GM23248 (cell line): ENCODE measurements around the gene MRPS26.

Source experiments
- EZH2 ChIP-seq: fragments of 200-600 bp; sonication (generic); IDR thresholded peaks from 2 replicates; pipeline ENCODE4 v1.6.1; 2018; ENCODE audit warnings: antibody characterized with exemption, mild to moderate bottlenecking; ENCODE audit not compliant: insufficient read depth, poor library complexity, severe bottlenecking
- EZH2phosphoT487 ChIP-seq: fragments of 200-600 bp; sonication (generic); IDR thresholded peaks from 2 replicates; pipeline ENCODE4 v1.6.1; 2018; ENCODE audit warnings: antibody characterized with exemption, moderate library complexity, mild to moderate bottlenecking, low read depth; ENCODE audit not compliant: insufficient read depth

- no peak for TF ChIP-seq EZH2
- no peak for TF ChIP-seq EZH2phosphoT487
These were observed 6.4 kb upstream of the MRPS26 start for GRCh38 chr20:3039426-3039825.
